Activated CD4-positive, alpha-beta T cell treated with anti-CD3 and anti-CD28 coated beads, Interleukin-2, amount 10 ng/mL, durations not matched to agents 24 days and 14 days (primary cell): Measurements from ENCODE around the gene CRYZL1. TPM values are rescaled to one million over a fixed set of nuclear protein-coding genes. Genes with fewer than 3 reads are reported as not detected.

Source experiments
- DNase-seq: peaks from one replicate; pipeline ENCODE4 v3.0.0; 2022
- H3K27ac Mint-ChIP-seq: one replicate; pipeline ENCODE4 v1.8.0; 2022; ENCODE audit warnings: mild to moderate bottlenecking, mixed read lengths
- H3K27me3 Mint-ChIP-seq: one replicate; pipeline ENCODE4 v1.8.0; 2022; ENCODE audit warnings: mixed read lengths
- H3K36me3 Mint-ChIP-seq: one replicate; pipeline ENCODE4 v1.8.0; 2022; ENCODE audit warnings: low read depth, mild to moderate bottlenecking, mixed read lengths
- H3K4me1 Mint-ChIP-seq: one replicate; pipeline ENCODE4 v1.8.0; 2021; ENCODE audit warnings: mixed read lengths
- H3K4me3 Mint-ChIP-seq: one replicate; pipeline ENCODE4 v1.8.0; 2022; ENCODE audit warnings: mild to moderate bottlenecking, moderate library complexity, mixed read lengths
- H3K9me3 Mint-ChIP-seq: one replicate; pipeline ENCODE4 v1.8.0; 2021; ENCODE audit warnings: mixed read lengths
- intact Hi-C: fragments of 100-400 bp; cut with micrococcal nuclease; formaldehyde crosslinking; loops from one replicate; pipeline ENCODE4 v1.15.1; 2023
- total RNA-seq: library from RNA; stranded (reverse); gene quantifications from 2 replicates; pipeline ENCODE4 v1.2.3, GENCODE V29; 2022

CRYZL1 gene
- total RNA-seq, 1 donor from 2014 or later: 34.8 TPM

DNA sequence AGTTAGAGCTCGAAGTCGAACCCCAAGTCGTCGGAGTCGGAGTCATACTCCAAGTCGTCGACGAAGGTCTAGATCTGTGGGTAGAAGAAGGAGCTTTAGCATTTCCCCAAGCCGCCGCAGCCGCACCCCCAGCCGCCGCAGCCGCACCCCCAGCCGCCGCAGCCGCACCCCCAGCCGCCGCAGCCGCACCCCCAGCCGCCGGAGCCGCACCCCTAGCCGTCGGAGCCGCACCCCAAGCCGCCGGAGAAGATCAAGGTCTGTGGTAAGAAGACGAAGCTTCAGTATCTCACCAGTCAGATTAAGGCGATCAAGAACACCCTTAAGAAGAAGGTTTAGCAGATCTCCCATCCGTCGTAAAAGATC, 86.6 kb downstream of the CRYZL1 start:
- no peak overlapping the region for H3K27ac Mint-ChIP-seq
- H3K4me3 Mint-ChIP-seq: no peak overlapping the region
- peaks cover 84% of the 10 kb centered on the region for H3K36me3 Mint-ChIP-seq
- DNase-seq: no peak
- intact Hi-C loops: no loop called here
- no peaks in the 10 kb centered on the region for H3K27me3 Mint-ChIP-seq
- H3K9me3 Mint-ChIP-seq: no peaks in the 10 kb centered on the region
- peaks cover 36% of the 10 kb centered on the region for H3K4me1 Mint-ChIP-seq

DNA sequence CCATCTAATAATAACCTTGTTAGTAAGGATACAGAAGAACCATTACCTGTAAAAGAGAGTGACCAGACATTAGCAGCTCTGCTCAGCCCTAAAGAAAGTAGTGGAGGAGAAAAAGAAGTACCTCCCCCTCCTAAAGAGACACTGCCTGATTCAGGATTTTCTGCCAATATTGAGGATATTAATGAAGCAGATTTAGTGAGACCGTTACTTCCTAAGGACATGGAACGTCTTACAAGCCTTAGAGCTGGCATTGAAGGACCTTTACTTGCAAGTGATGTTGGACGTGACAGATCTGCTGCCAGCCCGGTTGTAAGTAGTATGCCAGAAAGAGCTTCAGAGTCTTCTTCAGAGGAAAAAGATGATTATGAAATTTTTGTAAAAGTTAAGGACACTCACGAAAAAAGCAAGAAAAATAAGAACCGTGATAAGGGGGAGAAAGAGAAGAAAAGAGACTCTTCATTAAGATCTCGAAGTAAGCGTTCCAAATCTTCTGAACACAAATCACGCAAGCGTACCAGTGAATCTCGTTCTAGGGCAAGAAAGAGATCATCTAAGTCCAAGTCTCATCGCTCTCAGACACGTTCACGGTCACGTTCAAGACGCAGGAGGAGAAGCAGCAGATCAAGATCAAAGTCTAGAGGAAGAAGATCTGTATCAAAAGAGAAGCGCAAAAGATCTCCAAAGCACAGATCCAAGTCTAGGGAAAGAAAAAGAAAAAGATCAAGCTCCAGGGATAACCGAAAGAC, 87.1 kb downstream of the CRYZL1 start:
- H3K36me3 Mint-ChIP-seq: peaks cover 84% of the 10 kb centered on the region
- no peak for DNase-seq
- H3K4me3 Mint-ChIP-seq: peak overlapping the region; percentile 38
- intact Hi-C loops: no loop called here
- no peaks in the 10 kb centered on the region for H3K27me3 Mint-ChIP-seq
- H3K27ac Mint-ChIP-seq: peak overlapping the region; percentile 12
- no peaks in the 10 kb centered on the region for H3K9me3 Mint-ChIP-seq
- peaks cover 38% of the 10 kb centered on the region for H3K4me1 Mint-ChIP-seq

DNA sequence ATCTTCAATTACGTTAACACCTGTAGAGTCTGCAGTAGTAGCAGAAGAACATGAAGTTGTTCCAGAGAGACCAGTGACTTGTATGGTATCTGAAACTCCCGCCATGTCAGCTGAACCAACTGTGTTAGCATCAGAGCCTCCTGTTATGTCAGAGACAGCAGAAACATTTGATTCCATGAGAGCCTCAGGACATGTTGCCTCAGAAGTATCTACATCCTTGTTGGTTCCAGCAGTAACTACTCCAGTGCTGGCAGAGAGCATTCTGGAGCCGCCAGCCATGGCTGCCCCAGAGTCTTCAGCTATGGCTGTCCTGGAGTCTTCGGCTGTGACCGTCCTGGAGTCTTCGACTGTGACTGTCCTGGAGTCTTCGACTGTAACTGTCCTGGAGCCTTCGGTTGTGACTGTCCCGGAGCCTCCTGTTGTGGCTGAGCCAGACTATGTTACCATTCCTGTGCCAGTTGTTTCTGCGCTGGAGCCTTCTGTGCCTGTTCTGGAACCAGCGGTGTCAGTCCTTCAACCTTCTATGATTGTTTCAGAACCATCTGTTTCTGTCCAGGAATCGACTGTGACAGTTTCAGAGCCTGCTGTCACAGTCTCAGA, 88.4 kb downstream of the CRYZL1 start:
- no peaks in the 10 kb centered on the region for H3K9me3 Mint-ChIP-seq
- no peak overlapping the region for H3K27ac Mint-ChIP-seq
- DNase-seq: no peak
- peaks cover 85% of the 10 kb centered on the region for H3K36me3 Mint-ChIP-seq
- no peaks in the 10 kb centered on the region for H3K27me3 Mint-ChIP-seq
- H3K4me1 Mint-ChIP-seq: peaks cover 36% of the 10 kb centered on the region
- no peak overlapping the region for H3K4me3 Mint-ChIP-seq
- intact Hi-C loops: no loop called here

DNA sequence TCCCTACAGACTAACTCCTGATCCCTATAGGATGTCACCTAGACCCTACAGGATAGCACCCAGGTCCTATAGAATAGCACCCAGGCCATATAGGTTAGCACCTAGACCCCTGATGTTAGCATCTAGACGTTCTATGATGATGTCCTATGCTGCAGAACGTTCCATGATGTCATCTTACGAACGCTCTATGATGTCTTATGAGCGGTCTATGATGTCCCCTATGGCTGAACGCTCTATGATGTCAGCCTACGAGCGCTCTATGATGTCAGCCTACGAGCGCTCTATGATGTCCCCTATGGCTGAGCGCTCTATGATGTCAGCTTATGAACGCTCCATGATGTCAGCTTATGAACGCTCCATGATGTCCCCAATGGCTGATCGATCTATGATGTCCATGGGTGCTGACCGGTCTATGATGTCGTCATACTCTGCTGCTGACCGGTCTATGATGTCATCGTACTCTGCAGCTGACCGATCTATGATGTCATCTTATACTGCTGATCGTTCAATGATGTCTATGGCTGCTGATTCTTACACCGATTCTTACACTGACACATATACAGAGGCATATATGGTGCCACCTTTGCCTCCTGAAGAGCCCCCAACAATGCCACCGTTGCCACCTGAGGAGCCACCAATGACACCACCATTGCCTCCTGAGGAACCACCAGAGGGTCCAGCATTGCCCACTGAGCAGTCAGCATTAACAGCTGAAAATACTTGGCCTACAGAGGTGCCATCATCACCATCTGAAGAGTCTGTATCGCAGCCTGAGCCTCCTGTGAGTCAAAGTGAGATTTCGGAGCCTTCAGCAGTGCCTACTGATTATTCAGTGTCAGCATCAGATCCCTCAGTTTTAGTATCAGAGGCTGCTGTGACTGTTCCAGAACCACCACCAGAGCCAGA, 89.2 kb downstream of the CRYZL1 start:
- intact Hi-C loops: no loop called here
- DNase-seq: no peak
- Mint-ChIP-seq H3K4me1 (peaks cover 36% of the 10 kb centered on the region), H3K36me3 (peaks cover 79% of the 10 kb centered on the region), H3K4me3 (no peak overlapping the region), H3K9me3 (no peaks in the 10 kb centered on the region), H3K27ac (no peak overlapping the region), H3K27me3 (no peaks in the 10 kb centered on the region)

DNA sequence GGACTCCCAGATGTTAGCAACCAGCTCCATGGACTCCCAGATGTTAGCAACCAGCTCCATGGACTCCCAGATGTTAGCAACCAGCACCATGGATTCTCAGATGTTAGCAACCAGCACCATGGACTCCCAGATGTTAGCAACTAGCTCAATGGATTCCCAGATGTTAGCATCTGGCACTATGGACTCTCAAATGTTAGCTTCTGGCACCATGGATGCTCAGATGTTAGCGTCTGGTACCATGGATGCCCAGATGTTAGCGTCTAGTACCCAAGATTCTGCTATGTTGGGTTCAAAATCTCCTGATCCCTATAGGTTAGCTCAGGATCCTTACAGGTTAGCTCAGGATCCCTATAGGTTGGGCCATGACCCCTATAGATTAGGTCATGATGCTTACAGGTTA, 89.9 kb downstream of the CRYZL1 start:
- H3K27ac Mint-ChIP-seq: no peak overlapping the region
- peaks cover 79% of the 10 kb centered on the region for H3K36me3 Mint-ChIP-seq
- no peak overlapping the region for H3K4me3 Mint-ChIP-seq
- H3K9me3 Mint-ChIP-seq: no peaks in the 10 kb centered on the region
- peak; percentile 42 for DNase-seq
- intact Hi-C loops: no loop called here
- peaks cover 32% of the 10 kb centered on the region for H3K4me1 Mint-ChIP-seq
- H3K27me3 Mint-ChIP-seq: no peaks in the 10 kb centered on the region

DNA sequence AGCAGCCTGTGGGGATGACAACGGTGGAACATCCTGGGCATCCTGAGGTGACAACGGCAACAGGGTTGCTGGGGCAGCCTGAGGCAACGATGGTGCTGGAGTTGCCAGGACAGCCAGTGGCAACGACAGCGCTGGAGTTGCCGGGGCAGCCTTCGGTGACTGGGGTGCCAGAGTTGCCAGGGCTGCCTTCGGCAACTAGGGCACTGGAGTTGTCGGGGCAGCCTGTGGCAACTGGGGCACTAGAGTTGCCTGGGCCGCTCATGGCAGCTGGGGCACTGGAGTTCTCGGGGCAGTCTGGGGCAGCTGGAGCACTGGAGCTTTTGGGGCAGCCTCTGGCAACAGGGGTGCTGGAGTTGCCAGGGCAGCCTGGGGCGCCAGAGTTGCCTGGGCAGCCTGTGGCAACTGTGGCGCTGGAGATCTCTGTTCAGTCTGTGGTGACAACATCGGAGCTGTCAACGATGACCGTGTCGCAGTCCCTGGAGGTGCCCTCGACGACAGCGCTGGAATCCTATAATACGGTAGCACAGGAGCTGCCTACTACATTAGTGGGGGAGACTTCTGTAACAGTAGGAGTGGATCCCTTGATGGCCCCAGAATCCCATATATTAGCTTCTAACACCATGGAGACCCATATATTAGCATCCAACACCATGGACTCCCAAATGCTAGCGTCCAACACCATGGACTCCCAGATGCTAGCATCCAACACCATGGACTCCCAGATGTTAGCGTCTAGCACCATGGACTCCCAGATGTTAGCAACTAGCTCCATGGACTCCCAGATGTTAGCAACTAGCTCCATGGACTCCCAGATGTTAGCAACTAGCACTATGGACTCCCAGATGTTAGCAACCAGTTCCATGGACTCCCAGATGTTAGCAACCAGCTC, 90.5 kb downstream of the CRYZL1 start:
- no peaks in the 10 kb centered on the region for H3K27me3 Mint-ChIP-seq
- H3K9me3 Mint-ChIP-seq: no peaks in the 10 kb centered on the region
- no peak overlapping the region for H3K27ac Mint-ChIP-seq
- H3K36me3 Mint-ChIP-seq: peaks cover 74% of the 10 kb centered on the region
- intact Hi-C loops: no loop called here
- DNase-seq: no peak
- H3K4me1 Mint-ChIP-seq: peaks cover 27% of the 10 kb centered on the region
- no peak overlapping the region for H3K4me3 Mint-ChIP-seq

DNA sequence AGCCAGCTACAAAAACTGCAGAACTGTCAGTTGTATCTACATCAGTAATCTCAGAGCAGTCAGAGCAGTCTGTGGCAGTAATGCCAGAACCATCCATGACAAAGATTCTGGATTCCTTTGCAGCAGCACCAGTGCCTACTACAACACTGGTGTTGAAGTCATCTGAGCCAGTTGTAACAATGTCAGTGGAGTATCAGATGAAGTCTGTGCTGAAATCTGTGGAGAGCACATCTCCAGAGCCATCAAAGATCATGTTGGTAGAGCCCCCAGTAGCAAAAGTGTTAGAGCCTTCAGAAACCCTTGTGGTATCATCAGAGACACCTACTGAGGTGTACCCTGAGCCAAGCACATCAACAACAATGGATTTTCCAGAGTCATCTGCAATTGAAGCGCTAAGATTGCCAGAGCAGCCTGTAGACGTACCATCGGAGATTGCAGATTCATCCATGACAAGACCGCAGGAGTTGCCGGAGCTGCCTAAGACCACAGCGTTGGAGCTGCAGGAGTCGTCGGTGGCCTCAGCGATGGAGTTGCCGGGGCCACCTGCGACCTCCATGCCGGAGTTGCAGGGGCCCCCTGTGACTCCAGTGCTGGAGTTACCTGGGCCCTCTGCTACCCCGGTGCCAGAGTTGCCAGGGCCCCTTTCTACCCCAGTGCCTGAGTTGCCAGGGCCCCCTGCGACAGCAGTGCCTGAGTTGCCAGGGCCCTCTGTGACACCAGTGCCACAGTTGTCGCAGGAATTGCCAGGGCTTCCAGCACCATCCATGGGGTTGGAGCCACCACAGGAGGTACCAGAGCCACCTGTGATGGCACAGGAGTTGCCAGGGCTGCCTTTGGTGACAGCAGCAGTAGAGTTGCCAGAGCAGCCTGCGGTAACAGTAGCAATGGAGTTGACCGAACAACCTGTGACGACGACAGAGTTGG, 91.4 kb downstream of the CRYZL1 start:
- H3K27ac Mint-ChIP-seq: no peak overlapping the region
- H3K4me3 Mint-ChIP-seq: no peak overlapping the region
- no peaks in the 10 kb centered on the region for H3K9me3 Mint-ChIP-seq
- peak; percentile 55 for DNase-seq
- intact Hi-C loops: no loop called here
- peaks cover 69% of the 10 kb centered on the region for H3K36me3 Mint-ChIP-seq
- H3K27me3 Mint-ChIP-seq: no peaks in the 10 kb centered on the region
- H3K4me1 Mint-ChIP-seq: peaks cover 25% of the 10 kb centered on the region

DNA sequence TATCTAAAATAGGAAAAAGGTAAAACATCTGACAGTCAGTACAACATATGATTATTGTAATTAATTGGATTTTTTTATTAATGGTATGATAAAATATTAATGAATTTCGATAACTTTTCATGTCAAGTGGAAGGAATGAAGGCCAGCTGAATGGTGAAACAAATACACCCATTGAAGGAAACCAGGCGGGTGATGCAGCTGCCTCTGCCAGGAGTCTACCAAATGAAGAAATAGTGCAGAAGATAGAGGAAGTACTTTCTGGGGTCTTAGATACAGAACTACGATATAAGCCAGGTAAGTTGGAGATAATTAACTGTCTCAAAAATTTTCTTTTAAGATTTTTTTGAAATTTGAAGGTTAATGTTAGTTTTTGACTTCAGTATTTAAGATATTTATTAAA, 95.5 kb downstream of the CRYZL1 start:
- Mint-ChIP-seq H3K27me3 (no peaks in the 10 kb centered on the region), H3K36me3 (peaks cover 52% of the 10 kb centered on the region), H3K9me3 (no peaks in the 10 kb centered on the region), H3K4me3 (no peak overlapping the region), H3K4me1 (peaks cover 24% of the 10 kb centered on the region), H3K27ac (no peak overlapping the region)
- DNase-seq: peak; percentile 47
- intact Hi-C loops: no loop called here

DNA sequence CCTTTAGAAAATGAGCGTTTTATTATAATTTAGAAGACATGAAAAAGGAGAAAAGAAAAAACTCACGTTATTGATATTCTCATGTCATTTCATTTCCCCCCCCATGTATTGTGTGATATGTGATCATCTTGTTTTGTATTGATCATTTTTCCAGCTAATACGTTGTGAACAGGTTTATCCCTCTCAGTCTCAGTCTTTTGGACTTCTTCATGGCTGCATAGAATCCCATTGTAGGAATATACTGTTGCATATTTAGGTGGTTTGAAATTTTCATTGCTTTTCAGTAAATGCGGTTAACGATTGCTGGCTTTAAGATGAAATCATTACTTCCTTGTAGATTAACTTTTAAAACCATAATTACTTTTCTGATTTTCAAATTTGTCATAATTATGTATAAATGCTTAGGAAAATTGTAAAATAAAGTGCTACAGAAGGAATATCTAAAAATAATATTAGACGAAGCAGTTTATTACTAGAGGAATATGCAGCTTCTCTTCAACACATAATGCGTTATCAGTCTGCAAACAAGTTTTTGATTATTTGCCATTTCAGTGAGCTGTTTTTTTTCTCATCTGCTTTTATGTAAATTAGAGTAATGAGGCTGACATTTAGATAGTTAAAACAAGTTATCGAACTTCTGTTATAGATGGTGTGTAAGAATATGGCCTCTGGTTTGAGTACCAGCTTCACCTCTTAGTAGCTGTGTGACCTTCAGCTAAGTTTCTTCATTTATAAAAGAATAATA, 96.9 kb downstream of the CRYZL1 start:
- H3K36me3 Mint-ChIP-seq: peaks cover 50% of the 10 kb centered on the region
- intact Hi-C loops: no loop called here
- no peaks in the 10 kb centered on the region for H3K27me3 Mint-ChIP-seq
- H3K9me3 Mint-ChIP-seq: no peaks in the 10 kb centered on the region
- H3K4me1 Mint-ChIP-seq: peaks cover 32% of the 10 kb centered on the region
- H3K27ac Mint-ChIP-seq: peak overlapping the region; percentile 100
- H3K4me3 Mint-ChIP-seq: peak overlapping the region; percentile 95
- DNase-seq: peak; percentile 32

DNA sequence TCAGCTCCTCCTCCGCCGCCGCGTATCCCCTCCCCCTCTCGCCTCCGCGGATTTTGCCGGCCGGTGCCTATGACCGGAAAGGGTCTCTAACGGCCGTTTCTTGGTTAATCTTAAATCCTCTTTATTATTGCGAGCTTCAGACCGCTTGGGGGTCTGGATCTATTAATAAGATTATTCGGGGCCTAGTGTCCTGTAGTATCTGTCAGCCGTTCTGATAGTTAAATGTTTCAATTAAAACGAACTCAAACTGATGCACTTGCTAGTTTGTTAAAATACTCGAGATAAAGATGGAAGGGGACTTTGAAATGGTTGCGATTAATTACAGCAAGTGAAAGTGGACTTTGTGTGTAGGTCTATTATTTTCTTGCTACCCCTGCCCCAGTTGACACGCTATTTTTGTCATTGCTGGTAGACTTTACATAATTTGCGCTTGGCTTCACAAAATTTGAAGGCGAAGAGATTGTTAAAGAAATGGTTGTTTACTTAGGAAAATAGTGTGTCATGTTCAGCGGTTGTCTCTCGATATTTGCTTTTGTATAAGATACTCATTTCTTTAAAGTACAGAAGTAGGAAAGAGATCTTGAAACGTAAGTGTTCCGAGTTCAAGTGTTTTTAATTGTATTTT, 97.9 kb downstream of the CRYZL1 start:
- intact Hi-C loops: loop anchor here (1.0 kb wide), 1 partner anchor 98 kb away; the partner anchor contains the start of gene CRYZL1
- Mint-ChIP-seq H3K4me1 (peaks cover 34% of the 10 kb centered on the region), H3K36me3 (peaks cover 46% of the 10 kb centered on the region), H3K9me3 (no peaks in the 10 kb centered on the region), H3K27ac (peak overlapping the region; percentile 100), H3K27me3 (no peaks in the 10 kb centered on the region), H3K4me3 (peak overlapping the region; percentile 95)
- DNase-seq: peak; percentile 93

DNA sequence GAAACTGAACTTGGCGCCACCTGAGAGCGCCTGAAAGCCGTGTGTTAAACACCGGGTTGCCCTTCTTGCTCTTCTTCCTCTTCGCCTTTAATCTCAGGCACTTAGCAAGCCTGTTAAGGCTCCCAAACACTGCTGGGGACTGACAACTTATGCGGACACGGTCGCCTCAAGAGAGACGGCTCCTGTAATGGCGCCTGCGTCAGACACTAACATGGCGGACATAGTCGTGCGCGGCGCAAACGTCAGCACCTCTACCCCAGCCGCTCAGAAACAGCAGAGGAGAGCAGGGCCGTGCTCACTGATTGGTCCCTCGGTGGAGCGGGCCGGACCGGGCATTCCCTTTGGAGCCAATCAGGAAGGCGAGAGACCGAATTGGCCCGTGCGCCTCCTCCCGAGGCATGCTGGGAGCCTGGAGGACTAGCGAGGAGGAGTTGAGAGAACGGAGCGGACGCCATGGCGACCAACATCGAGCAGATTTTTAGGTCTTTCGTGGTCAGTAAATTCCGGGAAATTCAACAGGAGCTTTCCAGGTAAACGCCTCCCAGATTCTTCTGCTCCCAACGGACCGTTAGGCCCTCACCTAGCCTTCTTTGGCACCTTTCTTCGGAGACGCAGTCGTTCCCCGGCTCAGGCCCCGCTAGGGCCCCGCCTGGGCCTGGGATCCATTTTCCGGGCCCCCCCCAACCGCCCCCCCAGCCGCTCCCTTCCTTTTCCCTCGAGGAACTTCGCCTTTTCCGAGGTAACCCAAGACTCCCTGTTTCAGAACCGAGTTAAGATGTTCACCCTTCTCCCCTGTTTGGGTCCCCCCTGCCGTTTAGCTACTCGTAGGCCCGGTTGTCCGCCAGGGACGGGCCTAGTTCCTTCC, 98.7 kb downstream of the CRYZL1 start, which contains the start of gene SON:
Gene SON, plus strand, starts transcription at position 399 of the 865 bp plus-strand sequence. Its CDS starts 55 bp downstream, at position 454.
- peak within 1 kb of the TSS; percentile 95 for H3K4me3 Mint-ChIP-seq
- peak; percentile 99 for DNase-seq
- no peaks in the 10 kb centered on the region for H3K27me3 Mint-ChIP-seq
- peaks cover 34% of the 10 kb centered on the region for H3K4me1 Mint-ChIP-seq
- H3K9me3 Mint-ChIP-seq: no peaks in the 10 kb centered on the region
- H3K36me3 Mint-ChIP-seq: peaks cover 46% of the 10 kb centered on the region
- H3K27ac Mint-ChIP-seq: peak within 1 kb of the TSS; percentile 100
- intact Hi-C loops: loop anchor here (1.0 kb wide), 4 partner anchors 45 to 98 kb away; partner anchors contain the start of genes CRYZL1, DNAJC28, DONSON and TMEM50B
